ENCODE data around the gene SUGCT. TPM values are rescaled to one million over a fixed set of nuclear protein-coding genes. Genes with fewer than 3 reads are reported as not detected.

The SUGCT gene
- total RNA-seq, 1 donor from 2014 or later: 4.4 TPM

GRCh38 chr7:40709062-40709964 is 574.5 kb downstream of the SUGCT start:
- DNase-seq (ENCODE audit: low read depth): no peak
- H3K4me3 ChIP-seq (ENCODE audit: low read depth, low read length): no peak overlapping the region
- TF ChIP-seq CTCF (conservative IDR thresholded peaks at IDR 0.05; ENCODE audit: low read depth, low read length): no peak

- DNase-seq (ENCODE audit: low read depth): no peak
- no peak overlapping the region for H3K4me3 ChIP-seq (ENCODE audit: low read depth, low read length)
- no peak for TF ChIP-seq CTCF (conservative IDR thresholded peaks at IDR 0.05; ENCODE audit: low read depth, low read length)
Observed at GRCh38 chr7:40711706-40712105, 576.9 kb downstream of the SUGCT start.

DNA sequence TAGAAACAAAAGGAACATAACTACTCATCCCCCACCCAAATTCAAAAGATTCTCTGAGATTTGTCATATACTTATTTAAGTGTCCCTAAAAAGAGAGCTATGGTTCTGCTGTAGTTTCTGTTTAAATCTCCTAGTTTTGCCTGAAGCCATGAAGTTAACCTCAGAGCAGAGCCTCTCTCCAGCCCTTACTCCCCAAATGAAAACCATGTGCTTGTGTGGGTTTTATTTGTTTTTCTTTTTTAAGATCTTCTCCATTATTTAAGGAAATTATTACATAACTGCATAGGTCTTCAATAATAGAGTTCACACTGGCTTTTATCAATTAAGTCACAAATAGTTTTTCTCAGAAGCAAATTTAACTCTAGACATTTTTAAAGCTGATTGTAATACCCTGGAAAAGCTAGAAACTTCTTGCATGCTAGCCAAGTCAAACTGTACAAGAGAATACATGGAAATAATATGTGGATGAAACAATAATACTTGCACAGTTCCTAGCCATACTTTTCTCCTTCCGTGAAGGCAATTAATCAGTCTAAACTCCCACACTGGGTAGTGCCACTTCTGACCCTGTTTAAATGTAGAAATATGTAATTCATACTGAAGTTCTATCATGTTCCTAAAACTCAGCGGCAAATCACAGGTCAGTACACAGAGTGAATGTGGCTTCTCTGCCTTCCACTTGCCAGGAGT is 579.7 kb downstream of the SUGCT start:
- DNase-seq (ENCODE audit: low read depth): no peak
- TF ChIP-seq CTCF (conservative IDR thresholded peaks at IDR 0.05; ENCODE audit: low read depth, low read length): no peak
- H3K4me3 ChIP-seq (ENCODE audit: low read depth, low read length): no peak overlapping the region

GRCh38 chr7:40715053-40715430 is 580.2 kb downstream of the SUGCT start:
- no peak for TF ChIP-seq CTCF (conservative IDR thresholded peaks at IDR 0.05; ENCODE audit: low read depth, low read length)
- DNase-seq (ENCODE audit: low read depth): no peak
- no peak overlapping the region for H3K4me3 ChIP-seq (ENCODE audit: low read depth, low read length)

GRCh38 chr7:40716052-40716451 is 581.2 kb downstream of the SUGCT start:
- TF ChIP-seq CTCF (conservative IDR thresholded peaks at IDR 0.05; ENCODE audit: low read depth, low read length): no peak
- no peak overlapping the region for H3K4me3 ChIP-seq (ENCODE audit: low read depth, low read length)
- DNase-seq (ENCODE audit: low read depth): no peak

- DNase-seq (ENCODE audit: low read depth): peak; percentile 38
- TF ChIP-seq CTCF (conservative IDR thresholded peaks at IDR 0.05; ENCODE audit: low read depth, low read length): no peak
- peak overlapping the region; percentile 19 for H3K4me3 ChIP-seq (ENCODE audit: low read depth, low read length)
Observed at GRCh38 chr7:40717242-40717641, 582.4 kb downstream of the SUGCT start.
